Astrocyte (in vitro differentiated cells and primary cell): Measurements from ENCODE around the gene STK32B. TPM values are rescaled to one million over a fixed set of nuclear protein-coding genes. Genes with fewer than 3 reads are reported as not detected.

Experiments used
- DNase-seq: peaks from one replicate; pipeline ENCODE4 v3.0.0-alpha.2; 2010; ENCODE audit warnings: low read depth
- FAIRE-seq: peaks from 2 replicates; lab custom pipeline; 2011; peaks lifted over from hg19 to GRCh38; lab: Jason Lieb, UNC
- H2AFZ ChIP-seq: 2 replicates; pipeline ENCODE4 v1.6.0; 2012; ENCODE audit warnings: low read depth, low read length, inconsistent platforms
- H3K27ac ChIP-seq: 2 replicates; pipeline ENCODE4 v1.5.1; 2011; ENCODE audit warnings: low read depth, low read length, inconsistent platforms
- H3K27me3 ChIP-seq: 2 replicates; pipeline ENCODE4 v1.6.0; 2011; ENCODE audit warnings: low read length, inconsistent platforms; ENCODE audit not compliant: insufficient read depth
- H3K36me3 ChIP-seq: 2 replicates; pipeline ENCODE4 v1.5.1; 2011; ENCODE audit warnings: low read length, inconsistent platforms; ENCODE audit not compliant: insufficient read depth
- H3K4me1 ChIP-seq: 2 replicates; pipeline ENCODE4 v1.5.1; 2011; ENCODE audit warnings: low read length, inconsistent platforms; ENCODE audit not compliant: insufficient read depth
- H3K4me2 ChIP-seq: 2 replicates; pipeline ENCODE4 v1.6.0; 2012; ENCODE audit warnings: low read length, inconsistent platforms
- H3K4me3 ChIP-seq: 2 replicates; pipeline ENCODE4 v1.5.1; 2011; ENCODE audit warnings: low read depth, mild to moderate bottlenecking, low read length, inconsistent platforms; ENCODE audit not compliant: insufficient read depth
- H3K79me2 ChIP-seq: 2 replicates; pipeline ENCODE4 v1.6.0; 2012; ENCODE audit warnings: mild to moderate bottlenecking, low read length, inconsistent platforms; ENCODE audit not compliant: insufficient read depth
- H3K9ac ChIP-seq: 2 replicates; pipeline ENCODE4 v1.6.0; 2012; ENCODE audit warnings: mild to moderate bottlenecking, low read length, inconsistent platforms
- H3K9me3 ChIP-seq: 2 replicates; pipeline ENCODE4 v1.5.1; 2012; ENCODE audit warnings: low read depth, mild to moderate bottlenecking, low read length, inconsistent platforms; ENCODE audit not compliant: insufficient read depth
- H4K20me1 ChIP-seq: 2 replicates; pipeline ENCODE4 v1.6.0; 2012; ENCODE audit warnings: low read length, inconsistent platforms; ENCODE audit not compliant: insufficient read depth
- H3K27ac Mint-ChIP-seq: one replicate; pipeline ENCODE4 v1.8.0; 2021; ENCODE audit warnings: mild to moderate bottlenecking, mixed read lengths; ENCODE audit not compliant: unreplicated experiment
- H3K27me3 Mint-ChIP-seq: one replicate; pipeline ENCODE4 v1.8.0; 2021; ENCODE audit warnings: low read depth, mixed read lengths; ENCODE audit not compliant: unreplicated experiment
- H3K36me3 Mint-ChIP-seq: one replicate; pipeline ENCODE4 v1.8.0; 2021; ENCODE audit warnings: low read depth, mixed read lengths; ENCODE audit not compliant: unreplicated experiment
- H3K4me1 Mint-ChIP-seq: one replicate; pipeline ENCODE4 v1.8.0; 2021; ENCODE audit warnings: low read depth, mixed read lengths; ENCODE audit not compliant: unreplicated experiment
- H3K4me3 Mint-ChIP-seq: one replicate; pipeline ENCODE4 v1.8.0; 2021; ENCODE audit warnings: mild to moderate bottlenecking, moderate library complexity, mixed read lengths; ENCODE audit not compliant: unreplicated experiment
- H3K9me3 Mint-ChIP-seq: one replicate; pipeline ENCODE4 v1.8.0; 2021; ENCODE audit warnings: mild to moderate bottlenecking, mixed read lengths; ENCODE audit not compliant: unreplicated experiment
- CTCF ChIP-seq: IDR thresholded peaks from 2 replicates; pipeline ENCODE4 v1.5.1; 2011; ENCODE audit warnings: low read depth, mild to moderate bottlenecking, inconsistent platforms, low read length, moderate library complexity; ENCODE audit not compliant: insufficient read depth
- EZH2 ChIP-seq: IDR thresholded peaks from 2 replicates; pipeline ENCODE4 v1.6.1; 2012; ENCODE audit warnings: mild to moderate bottlenecking, low read length, inconsistent platforms; ENCODE audit not compliant: insufficient read depth
- total RNA-seq: library from RNA; stranded (reverse); gene quantifications from 2 replicates; pipeline ENCODE4 v1.2.1, GENCODE V29; 2021

Gene STK32B
- total RNA-seq, 1 donor from 2014 or later = 2.9 TPM

- Mint-ChIP-seq H3K27me3 (peaks cover 3% of the 10 kb centered on the region), H3K4me1 (peaks cover 5% of the 10 kb centered on the region), H3K4me3 (no peak overlapping the region), H3K36me3 (peaks cover 3% of the 10 kb centered on the region), H3K9me3 (peaks cover 2% of the 10 kb centered on the region), H3K27ac (no peak overlapping the region)
- Histone ChIP-seq H3K36me3 (no peaks in the 10 kb centered on the region), H2AFZ (no peak overlapping the region), H3K27ac (no peak overlapping the region), H3K9me3 (no peaks in the 10 kb centered on the region), H4K20me1 (no peaks in the 10 kb centered on the region), H3K4me2 (no peak overlapping the region), H3K79me2 (no peaks in the 10 kb centered on the region), H3K4me1 (no peaks in the 10 kb centered on the region), H3K4me3 (no peak overlapping the region), H3K27me3 (no peaks in the 10 kb centered on the region), H3K9ac (no peak overlapping the region)
- DNase-seq (no peak), FAIRE-seq (no peak)
- TF ChIP-seq EZH2 (no peak), CTCF (no peak)
These were observed 420.9 kb downstream of the STK32B start for GRCh38 chr4:5472160-5472591.

- no peaks in the 10 kb centered on the region for H3K9me3 ChIP-seq
- Mint-ChIP-seq H3K4me1 (peaks cover 5% of the 10 kb centered on the region), H3K36me3 (peaks cover 2% of the 10 kb centered on the region), H3K9me3 (peaks cover 4% of the 10 kb centered on the region), H3K27me3 (peaks cover 3% of the 10 kb centered on the region), H3K27ac (no peak overlapping the region), H3K4me3 (no peak overlapping the region)
- no peaks in the 10 kb centered on the region for H3K79me2 ChIP-seq
- no peak overlapping the region for H3K4me3 ChIP-seq
- no peaks in the 10 kb centered on the region for H3K36me3 ChIP-seq
- no peak overlapping the region for H2AFZ ChIP-seq
- FAIRE-seq (no peak), DNase-seq (no peak)
- H3K4me2 ChIP-seq = no peak overlapping the region
- no peaks in the 10 kb centered on the region for H3K4me1 ChIP-seq
- no peaks in the 10 kb centered on the region for H4K20me1 ChIP-seq
- no peak overlapping the region for H3K27ac ChIP-seq
- no peak overlapping the region for H3K9ac ChIP-seq
- TF ChIP-seq CTCF (no peak), EZH2 (no peak)
- no peaks in the 10 kb centered on the region for H3K27me3 ChIP-seq
These were observed 421.8 kb downstream of the STK32B start for GRCh38 chr4:5473125-5473524.

- Mint-ChIP-seq H3K9me3 (peaks cover 4% of the 10 kb centered on the region), H3K36me3 (peaks cover 2% of the 10 kb centered on the region), H3K27me3 (no peaks in the 10 kb centered on the region), H3K4me3 (no peak overlapping the region), H3K4me1 (peaks cover 5% of the 10 kb centered on the region), H3K27ac (no peak overlapping the region)
- no peaks in the 10 kb centered on the region for H3K36me3 ChIP-seq
- no peak overlapping the region for H2AFZ ChIP-seq
- no peak overlapping the region for H3K4me2 ChIP-seq
- DNase-seq = peak; percentile 63
- H3K9me3 ChIP-seq = no peaks in the 10 kb centered on the region
- no peaks in the 10 kb centered on the region for H3K4me1 ChIP-seq
- H3K79me2 ChIP-seq = no peaks in the 10 kb centered on the region
- TF ChIP-seq EZH2 (no peak), CTCF (no peak)
- no peak overlapping the region for H3K27ac ChIP-seq
- H3K27me3 ChIP-seq = no peaks in the 10 kb centered on the region
- FAIRE-seq = no peak
- H4K20me1 ChIP-seq = no peaks in the 10 kb centered on the region
- no peak overlapping the region for H3K9ac ChIP-seq
- no peak overlapping the region for H3K4me3 ChIP-seq
These were observed 423.5 kb downstream of the STK32B start for GRCh38 chr4:5474756-5475155.
